ENCODE results near the gene TYRO3.
"Not testable (repeated sequence)": the region's sequence is repeated elsewhere in the genome, so short reads cannot be mapped to it uniquely, and the experiment has no call there.

TYRO3 gene

GRCh38 chr15:41554915-41555314 lies 4.1 kb upstream of the TYRO3 start:
- DNase-seq, result no peak

GRCh38 chr15:41556677-41557076 lies 2.3 kb upstream of the TYRO3 start:
- no peak for DNase-seq

- peak; percentile 70 for DNase-seq
Observed at GRCh38 chr15:41557673-41558399, 1.2 kb upstream of the TYRO3 start.

GRCh38 chr15:41559239-41559782 lies 299 bp downstream of the TYRO3 start:
- no peak for DNase-seq

- no peak for DNase-seq
Observed at GRCh38 chr15:41560572-41560874, 1.5 kb downstream of the TYRO3 start.

GRCh38 chr15:41561104-41561776 lies 2.2 kb downstream of the TYRO3 start:
- DNase-seq, result no peak

GRCh38 chr15:41561777-41562145 lies 2.7 kb downstream of the TYRO3 start:
- DNase-seq, result peak; percentile 28

GRCh38 chr15:41562244-41562643 lies 3.2 kb downstream of the TYRO3 start:
- no peak for DNase-seq

GRCh38 chr15:41562784-41563198 lies 3.8 kb downstream of the TYRO3 start:
- no peak for DNase-seq

- DNase-seq, result peak; percentile 32
Observed at GRCh38 chr15:41564286-41564959, 5.4 kb downstream of the TYRO3 start.

- DNase-seq, result no peak
Observed at GRCh38 chr15:41564960-41565502, 6.0 kb downstream of the TYRO3 start.

- no peak for DNase-seq
Observed at GRCh38 chr15:41565702-41566101, 6.7 kb downstream of the TYRO3 start.

GRCh38 chr15:41566121-41566885 lies 7.3 kb downstream of the TYRO3 start:
- peak; percentile 39 for DNase-seq

- no peak for DNase-seq
Observed at GRCh38 chr15:41567261-41567660, 8.2 kb downstream of the TYRO3 start.

GRCh38 chr15:41567862-41568261 lies 8.8 kb downstream of the TYRO3 start:
- DNase-seq, result no peak

- DNase-seq, result peak; percentile 80
Observed at GRCh38 chr15:41568350-41569017, 9.5 kb downstream of the TYRO3 start.

- not testable (repeated sequence) for DNase-seq
Observed at GRCh38 chr15:41569232-41569631, 10.2 kb downstream of the TYRO3 start.

GRCh38 chr15:41570764-41571163 lies 11.8 kb downstream of the TYRO3 start:
- DNase-seq, result no peak

GRCh38 chr15:41571948-41572347 lies 12.9 kb downstream of the TYRO3 start:
- no peak for DNase-seq

GRCh38 chr15:41572866-41573265 lies 13.9 kb downstream of the TYRO3 start:
- DNase-seq, result no peak

- DNase-seq, result no peak
Observed at GRCh38 chr15:41573396-41573795, 14.4 kb downstream of the TYRO3 start.

- DNase-seq, result no peak
Observed at GRCh38 chr15:41574158-41574557, 15.1 kb downstream of the TYRO3 start.
